Mesothelial cell of epicardium (in vitro differentiated cells): ENCODE measurements around the gene PRKG1. TPM values are rescaled to one million over a fixed set of nuclear protein-coding genes. Genes with fewer than 3 reads are reported as not detected.
"Not testable (repeated sequence)": the region's sequence is repeated elsewhere in the genome, so short reads cannot be mapped to it uniquely, and the experiment has no call there.

ENCODE experiments used
- DNase-seq, 2 experiments: peaks; one replicate each; pipeline ENCODE4 v3.0.0; 2021; ENCODE audit warnings: low spot score in 2 of 2; ENCODE audit not compliant: unreplicated experiment in 2 of 2
- H3K27ac Mint-ChIP-seq: 2 replicates; pipeline ENCODE4 v1.8.0; 2021; ENCODE audit warnings: mixed read lengths
- H3K27me3 Mint-ChIP-seq: 2 replicates; pipeline ENCODE4 v1.8.0; 2021; ENCODE audit warnings: low read depth, mixed read lengths
- H3K36me3 Mint-ChIP-seq: 2 replicates; pipeline ENCODE4 v1.8.0; 2021; ENCODE audit warnings: mixed read lengths
- H3K4me1 Mint-ChIP-seq: 2 replicates; pipeline ENCODE4 v1.8.0; 2021; ENCODE audit warnings: mixed read lengths
- H3K4me3 Mint-ChIP-seq: 2 replicates; pipeline ENCODE4 v1.8.0; 2021; ENCODE audit warnings: mild to moderate bottlenecking, moderate library complexity, mixed read lengths
- H3K9me3 Mint-ChIP-seq: 2 replicates; pipeline ENCODE4 v1.8.0; 2021; ENCODE audit warnings: mixed read lengths
- total RNA-seq: library from RNA; stranded (reverse); gene quantifications from 3 replicates; pipeline ENCODE4 v1.2.1, GENCODE V29; 2021
- TF ChIP-seq, protein P1 (sequence below): fragments of 200-600 bp; sonication (generic); IDR thresholded peaks from one replicate; pipeline ENCODE4 v1.5.0; 2021; ENCODE audit warnings: antibody characterized with exemption; ENCODE audit not compliant: unreplicated experiment

PRKG1 gene
- total RNA-seq, 1 donor from 2014 or later = 37.0 TPM

DNA sequence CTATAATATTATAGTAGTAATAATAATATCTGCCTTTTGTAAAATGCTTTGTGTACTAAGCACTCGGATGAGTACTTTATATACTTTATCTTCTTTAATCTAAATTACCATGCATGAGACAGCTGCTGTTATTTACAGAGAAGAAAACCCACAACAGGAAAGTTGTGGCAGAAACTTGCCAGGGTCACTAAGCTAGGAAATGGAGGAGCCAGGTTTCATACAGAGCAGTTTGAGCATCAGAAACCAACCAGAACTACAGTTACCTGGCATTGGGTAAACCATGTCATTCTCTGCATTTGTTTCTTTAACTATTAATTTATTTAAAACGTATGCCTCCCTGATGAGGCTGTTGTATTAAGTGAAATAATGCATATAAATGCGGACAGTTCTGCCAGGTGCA lies 495.2 kb downstream of the PRKG1 start:
- TF ChIP-seq, protein P1, sequence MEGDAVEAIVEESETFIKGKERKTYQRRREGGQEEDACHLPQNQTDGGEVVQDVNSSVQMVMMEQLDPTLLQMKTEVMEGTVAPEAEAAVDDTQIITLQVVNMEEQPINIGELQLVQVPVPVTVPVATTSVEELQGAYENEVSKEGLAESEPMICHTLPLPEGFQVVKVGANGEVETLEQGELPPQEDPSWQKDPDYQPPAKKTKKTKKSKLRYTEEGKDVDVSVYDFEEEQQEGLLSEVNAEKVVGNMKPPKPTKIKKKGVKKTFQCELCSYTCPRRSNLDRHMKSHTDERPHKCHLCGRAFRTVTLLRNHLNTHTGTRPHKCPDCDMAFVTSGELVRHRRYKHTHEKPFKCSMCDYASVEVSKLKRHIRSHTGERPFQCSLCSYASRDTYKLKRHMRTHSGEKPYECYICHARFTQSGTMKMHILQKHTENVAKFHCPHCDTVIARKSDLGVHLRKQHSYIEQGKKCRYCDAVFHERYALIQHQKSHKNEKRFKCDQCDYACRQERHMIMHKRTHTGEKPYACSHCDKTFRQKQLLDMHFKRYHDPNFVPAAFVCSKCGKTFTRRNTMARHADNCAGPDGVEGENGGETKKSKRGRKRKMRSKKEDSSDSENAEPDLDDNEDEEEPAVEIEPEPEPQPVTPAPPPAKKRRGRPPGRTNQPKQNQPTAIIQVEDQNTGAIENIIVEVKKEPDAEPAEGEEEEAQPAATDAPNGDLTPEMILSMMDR = no peak
- Mint-ChIP-seq H3K4me1 (peaks cover 36% of the 10 kb centered on the region), H3K36me3 (no peaks in the 10 kb centered on the region), H3K27ac (no peak overlapping the region), H3K4me3 (no peak overlapping the region), H3K9me3 (no peaks in the 10 kb centered on the region), H3K27me3 (no peaks in the 10 kb centered on the region)
- DNase-seq = no peak

DNA sequence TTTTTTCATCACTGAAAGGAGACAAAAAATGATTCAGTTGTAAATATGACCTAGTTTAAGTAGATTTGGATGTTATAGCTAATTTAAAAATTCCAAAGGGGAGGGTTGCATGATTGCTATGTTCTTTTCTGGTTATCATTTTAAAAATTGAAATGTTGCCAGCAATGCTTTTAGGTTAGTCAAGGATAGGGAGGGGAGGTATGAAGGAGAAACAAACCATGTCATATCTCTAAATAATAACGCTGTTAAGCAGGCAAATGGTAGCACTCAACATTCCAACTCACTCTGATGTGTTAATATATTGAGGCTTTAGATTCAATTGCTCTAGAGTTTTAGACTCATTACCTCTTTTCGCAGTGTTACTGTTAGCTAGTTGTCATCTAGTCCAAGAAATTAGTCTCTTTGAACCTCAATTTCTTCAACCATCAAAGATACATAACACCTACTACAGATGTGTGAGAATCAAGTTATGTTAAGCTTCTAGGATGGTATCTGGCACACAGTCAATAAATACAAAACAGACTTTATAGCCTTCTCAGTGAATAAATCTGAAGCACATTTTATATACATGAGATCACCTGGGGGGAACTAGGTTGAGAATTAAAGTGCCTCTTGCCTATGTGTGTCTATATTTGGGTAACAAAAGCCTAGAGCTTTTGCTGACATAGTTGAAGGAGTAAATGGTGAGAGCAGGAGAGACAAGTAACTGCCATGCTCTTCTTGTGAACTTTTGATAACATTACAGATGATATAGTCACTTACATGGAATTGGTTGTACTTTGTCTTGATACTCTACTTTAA lies 500.2 kb downstream of the PRKG1 start:
- TF ChIP-seq, protein P1 = no peak
- Mint-ChIP-seq H3K27ac (peak overlapping the region; percentile 96), H3K27me3 (no peaks in the 10 kb centered on the region), H3K4me3 (no peak overlapping the region), H3K9me3 (peaks cover 6% of the 10 kb centered on the region), H3K4me1 (peaks cover 39% of the 10 kb centered on the region), H3K36me3 (peaks cover 8% of the 10 kb centered on the region)
- no peak for DNase-seq

DNA sequence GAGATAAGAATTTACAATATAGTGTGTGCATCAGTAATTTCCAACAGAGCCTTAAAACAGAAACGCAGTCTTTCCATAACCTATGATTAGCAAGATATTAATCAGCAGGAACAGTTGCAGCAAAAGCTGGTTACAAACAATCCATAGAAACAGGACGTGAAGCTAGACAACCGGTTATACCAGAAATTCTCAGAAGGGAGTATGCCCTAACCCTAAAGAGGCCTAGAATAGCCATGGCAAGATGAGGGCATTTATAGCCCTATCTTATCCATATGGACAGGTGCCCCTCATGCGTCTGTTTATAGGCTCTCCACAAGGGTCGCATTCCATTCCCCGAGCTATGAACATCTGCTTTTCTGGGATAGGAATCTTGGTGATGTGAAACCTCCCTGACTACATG lies 506.9 kb downstream of the PRKG1 start:
- H3K9me3 Mint-ChIP-seq = peaks cover 18% of the 10 kb centered on the region
- H3K27ac Mint-ChIP-seq, DNase-seq, H3K4me3 Mint-ChIP-seq, H3K27me3 Mint-ChIP-seq, H3K4me1 Mint-ChIP-seq: not testable (repeated sequence)
- H3K36me3 Mint-ChIP-seq = peaks cover 16% of the 10 kb centered on the region

DNA sequence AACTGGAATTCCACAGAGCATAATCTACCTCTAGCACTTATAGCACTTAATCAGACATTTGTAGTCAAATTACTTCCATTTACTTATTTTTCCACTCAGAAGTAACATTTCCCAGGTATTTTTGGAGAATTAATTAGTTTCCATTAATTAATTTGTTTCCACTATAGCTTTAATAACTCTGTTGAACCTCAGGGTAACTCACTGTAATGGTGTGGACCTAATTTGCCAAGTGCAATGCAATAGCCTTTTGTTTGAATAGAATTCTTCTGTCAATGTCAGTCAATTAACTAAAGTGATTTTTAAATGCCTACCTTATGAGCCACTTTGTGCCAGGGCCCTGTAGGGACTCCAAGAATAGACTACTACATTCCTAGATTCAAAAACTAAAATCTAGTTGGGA lies 509.7 kb downstream of the PRKG1 start:
- TF ChIP-seq, protein P1 = no peak
- Mint-ChIP-seq H3K4me1 (no peaks in the 10 kb centered on the region), H3K27me3 (no peaks in the 10 kb centered on the region), H3K27ac (no peak overlapping the region), H3K9me3 (peaks cover 18% of the 10 kb centered on the region), H3K4me3 (no peak overlapping the region), H3K36me3 (peaks cover 13% of the 10 kb centered on the region)
- no peak for DNase-seq

DNA sequence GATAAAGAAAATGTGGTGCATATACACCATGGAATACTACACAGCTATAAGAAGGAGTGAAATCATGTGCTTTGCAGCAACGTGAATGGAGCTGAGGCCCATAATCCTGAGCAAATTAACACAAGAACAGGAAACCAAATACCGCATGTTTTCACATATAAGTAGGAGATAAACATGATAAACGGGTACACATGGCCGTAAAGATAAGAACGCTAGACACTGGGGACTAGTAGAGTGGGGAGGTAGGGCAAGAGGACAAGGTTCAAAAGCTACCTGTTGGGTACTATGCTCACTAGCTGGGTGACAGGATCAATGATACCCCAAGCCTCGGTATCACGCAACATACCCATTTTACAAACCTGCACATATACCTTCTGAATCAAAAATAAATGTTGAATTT lies 511.5 kb downstream of the PRKG1 start:
- Mint-ChIP-seq H3K36me3 (peaks cover 7% of the 10 kb centered on the region), H3K27ac (no peak overlapping the region), H3K27me3 (no peaks in the 10 kb centered on the region), H3K9me3 (peaks cover 13% of the 10 kb centered on the region), H3K4me1 (no peaks in the 10 kb centered on the region), H3K4me3 (no peak overlapping the region)
- DNase-seq = no peak
- TF ChIP-seq, protein P1 = no peak

DNA sequence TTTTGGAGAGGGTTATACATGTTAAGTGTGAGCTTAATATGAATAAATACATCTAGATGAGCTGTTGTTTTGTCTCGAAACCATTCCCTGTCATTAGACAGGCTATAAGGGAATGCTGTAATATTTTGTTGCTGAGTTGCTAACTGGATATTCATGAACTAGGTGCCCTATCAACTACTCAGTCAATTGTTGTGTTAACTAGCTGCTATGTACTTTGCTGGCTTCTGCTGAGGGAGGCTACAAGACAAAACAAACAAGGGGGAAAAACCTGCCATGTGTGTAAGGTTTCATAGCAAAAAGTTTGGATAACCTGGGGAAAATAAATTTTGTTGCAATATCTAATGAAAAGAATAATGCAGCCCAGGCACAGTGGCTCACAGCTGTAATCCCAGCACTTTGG lies 514.7 kb downstream of the PRKG1 start:
- Mint-ChIP-seq H3K4me1 (no peaks in the 10 kb centered on the region), H3K36me3 (no peaks in the 10 kb centered on the region), H3K9me3 (peaks cover 4% of the 10 kb centered on the region), H3K4me3 (no peak overlapping the region), H3K27me3 (no peaks in the 10 kb centered on the region), H3K27ac (no peak overlapping the region)
- TF ChIP-seq, protein P1 = no peak
- no peak for DNase-seq
